Stimulated activated CD8-positive, alpha-beta memory T cell treated with anti-CD3 and anti-CD28 coated beads, Interleukin-12 subunit alpha, Interleukin-12 subunit beta, amount 100 ng/mL, for 1 hour (primary cell): Measurements from ENCODE around the gene UNKL.

Source experiments
- DNase-seq: peaks from one replicate; pipeline ENCODE4 v3.0.0-alpha.2; 2020; ENCODE audit warnings: low read depth

UNKL gene

GRCh38 chr16:1377406-1378010, 37.0 kb downstream of the UNKL start:
- DNase-seq, result no peak

DNA sequence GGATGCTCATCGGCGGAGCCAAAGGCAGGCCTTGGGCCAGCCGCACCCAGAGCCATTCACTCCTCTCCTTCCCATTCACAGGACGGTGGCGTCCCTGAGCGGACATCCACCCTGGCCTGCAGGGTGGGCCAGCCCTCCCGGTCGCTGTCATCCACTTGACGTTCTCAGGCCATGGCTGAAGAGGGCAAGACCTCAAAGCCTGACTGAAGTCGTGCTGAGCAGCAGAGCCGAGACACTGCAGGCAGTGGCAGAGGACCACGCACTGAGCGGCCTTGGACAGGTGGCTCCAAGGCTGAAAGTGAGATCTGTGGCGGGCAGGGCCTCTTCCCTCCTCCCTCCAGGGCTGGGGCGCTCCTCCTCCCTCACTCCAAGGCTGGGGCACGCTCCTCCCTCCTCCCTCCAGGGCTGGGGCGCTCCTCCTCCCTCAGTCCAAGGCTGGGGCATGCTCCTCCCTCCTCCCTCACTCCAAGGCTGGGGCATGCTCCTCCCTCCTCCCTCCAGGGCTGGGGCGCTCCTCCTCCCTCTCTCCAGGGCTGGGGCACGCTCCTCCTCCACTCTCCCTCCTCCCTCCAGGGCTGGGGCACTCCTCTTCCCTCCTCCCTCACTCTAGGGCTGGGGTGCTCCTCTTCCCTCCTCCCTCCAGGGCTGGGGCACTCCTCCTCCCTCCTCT, 38.6 kb downstream of the UNKL start:
- no peak for DNase-seq

DNA sequence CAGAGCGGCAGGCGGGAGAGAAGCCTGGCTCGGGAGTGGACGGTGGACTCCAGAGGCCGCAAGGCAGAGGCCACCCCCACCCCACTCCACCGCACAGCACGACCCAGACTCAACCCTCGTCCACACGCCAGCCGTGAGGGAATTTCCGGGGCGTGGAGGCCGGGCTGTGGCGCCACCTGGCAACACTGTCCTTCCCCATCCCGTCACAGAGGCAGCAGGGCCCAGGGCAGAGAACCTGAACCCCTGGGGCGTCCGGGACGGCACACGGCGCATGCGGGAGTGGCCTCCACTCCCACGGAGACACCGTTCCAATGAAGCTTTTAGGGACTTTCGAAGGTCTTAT, 39.2 kb downstream of the UNKL start:
- no peak for DNase-seq

- no peak for DNase-seq
Measured at GRCh38 chr16:1374418-1375297, 39.8 kb downstream of the UNKL start.

GRCh38 chr16:1372292-1372950, 42.1 kb downstream of the UNKL start:
- DNase-seq, result no peak

DNA sequence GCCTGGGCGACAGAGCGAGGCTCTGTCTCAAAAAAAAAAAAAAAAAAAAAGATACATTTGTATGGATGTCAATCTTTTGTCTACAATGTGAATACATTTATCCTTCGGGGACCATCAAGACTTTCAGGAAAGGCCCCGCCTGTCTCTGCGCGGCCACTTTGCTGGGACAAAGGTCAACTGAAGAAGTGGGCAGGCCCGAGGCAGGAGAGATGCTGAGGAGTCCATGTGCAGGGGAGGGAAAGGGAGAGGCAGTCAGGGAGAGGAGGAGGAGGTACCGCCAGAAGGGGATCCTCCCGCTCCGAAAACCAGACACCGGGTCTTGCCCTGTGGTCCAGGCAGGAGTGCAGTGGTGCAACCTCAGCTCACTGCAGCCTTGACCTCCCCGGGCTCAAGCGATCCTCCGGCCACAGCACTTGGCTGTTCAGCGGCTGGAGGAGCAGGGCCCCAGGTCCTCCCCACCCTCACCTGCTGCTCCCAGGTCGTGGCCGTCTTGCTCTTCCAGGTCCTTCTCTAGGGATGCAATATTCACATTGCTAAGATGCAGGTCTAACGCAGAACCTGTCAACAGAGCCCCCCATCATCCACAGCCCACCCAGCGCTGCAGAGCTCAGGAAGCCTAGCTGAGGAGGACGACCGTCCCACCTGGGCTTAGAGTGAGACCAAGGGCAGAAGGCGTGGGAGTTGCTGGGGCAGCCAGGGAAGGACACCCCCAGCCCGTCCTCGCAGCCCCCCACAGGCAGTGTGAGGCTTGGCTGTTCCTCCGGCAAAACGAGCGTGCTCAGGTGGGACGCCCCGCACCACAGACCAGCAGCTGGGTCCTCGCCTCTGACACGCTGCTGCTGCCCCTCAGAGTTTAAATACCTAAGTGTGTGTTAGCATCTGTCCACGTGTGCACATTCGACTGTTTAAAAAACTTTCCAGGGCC, 43.2 kb downstream of the UNKL start:
- DNase-seq, result no peak

- DNase-seq, result no peak
Measured at GRCh38 chr16:1367486-1368174, 46.9 kb downstream of the UNKL start.

DNA sequence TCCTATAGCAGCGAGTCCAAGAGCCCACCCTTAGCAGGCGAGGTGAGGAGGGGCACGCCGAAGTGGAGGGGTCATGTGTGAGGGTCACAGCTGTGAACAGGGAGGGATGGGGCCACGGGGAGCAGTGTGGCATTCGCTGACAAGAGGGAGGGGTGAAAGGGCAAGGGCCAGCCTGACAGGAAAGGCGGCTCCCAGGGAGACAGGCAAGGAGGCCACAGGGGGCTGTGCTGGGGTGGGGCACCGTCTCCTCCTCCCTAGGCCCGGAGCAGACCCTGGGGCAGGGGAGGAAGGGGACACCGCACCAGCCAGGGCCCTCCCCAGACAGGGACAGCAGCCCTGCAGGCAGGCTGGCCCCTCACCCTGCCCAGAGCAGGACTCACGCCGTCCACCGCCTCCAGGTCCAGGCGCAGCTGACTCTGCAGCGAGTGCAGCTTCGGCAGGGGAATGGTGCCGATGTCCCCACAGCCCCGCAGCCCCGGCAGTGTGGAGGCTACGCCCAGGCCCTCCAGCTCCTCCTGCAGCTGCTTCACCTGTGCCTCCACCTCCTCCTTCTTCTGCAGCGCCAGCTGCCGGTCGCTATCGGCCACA, 47.7 kb downstream of the UNKL start:
- DNase-seq, result no peak

- DNase-seq, result no peak
Measured at GRCh38 chr16:1366060-1366711, 48.3 kb downstream of the UNKL start.

GRCh38 chr16:1364510-1364909, 50.0 kb downstream of the UNKL start:
- no peak for DNase-seq

- peak; percentile 39 for DNase-seq
Measured at GRCh38 chr16:1363501-1364041, 50.9 kb downstream of the UNKL start.

DNA sequence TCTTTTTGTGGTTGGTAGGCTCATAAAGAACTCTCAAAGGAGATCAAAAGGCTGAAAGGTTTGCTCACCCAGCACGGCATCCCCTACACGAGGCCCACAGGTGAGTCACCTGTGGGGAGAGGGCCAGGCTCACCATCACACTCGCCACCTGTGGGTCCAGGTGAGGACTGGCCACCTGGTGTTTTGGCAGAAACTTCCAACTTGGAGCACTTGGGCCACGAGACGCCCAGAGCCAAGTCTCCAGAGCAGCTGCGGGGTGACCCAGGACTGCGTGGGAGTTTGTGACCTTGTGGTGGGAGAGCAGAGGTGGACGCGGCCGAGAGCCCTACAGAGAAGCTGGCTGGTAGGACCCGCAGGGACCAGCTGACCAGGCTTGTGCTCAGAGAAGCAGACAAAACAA, 51.7 kb downstream of the UNKL start:
- DNase-seq, result no peak

DNA sequence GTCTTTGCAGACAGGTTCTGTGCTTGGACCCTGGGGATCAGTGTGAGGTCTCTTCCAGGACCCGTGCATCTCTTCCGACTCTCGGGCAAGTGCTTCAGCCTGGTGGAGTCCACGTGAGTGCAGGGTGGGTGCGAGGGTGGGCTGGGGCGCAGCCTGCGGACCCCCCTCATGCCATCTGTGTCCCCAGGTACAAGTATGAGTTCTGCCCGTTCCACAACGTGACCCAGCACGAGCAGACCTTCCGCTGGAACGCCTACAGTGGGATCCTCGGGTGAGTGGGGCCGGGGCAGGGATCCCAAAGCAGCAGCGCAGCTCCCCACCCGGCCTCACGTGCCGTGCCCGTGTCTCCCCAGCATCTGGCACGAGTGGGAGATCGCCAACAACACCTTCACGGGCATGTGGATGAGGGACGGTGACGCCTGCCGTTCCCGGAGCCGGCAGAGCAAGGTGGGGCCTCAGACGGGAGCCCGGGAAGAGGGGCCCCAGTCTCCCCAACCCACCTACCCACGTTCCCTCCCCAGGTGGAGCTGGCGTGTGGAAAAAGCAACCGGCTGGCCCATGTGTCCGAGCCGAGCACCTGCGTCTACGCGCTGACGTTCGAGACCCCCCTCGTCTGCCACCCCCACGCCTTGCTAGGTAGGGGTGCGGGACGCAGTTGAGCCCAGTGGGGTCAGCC, 52.7 kb downstream of the UNKL start:
- DNase-seq, result no peak

DNA sequence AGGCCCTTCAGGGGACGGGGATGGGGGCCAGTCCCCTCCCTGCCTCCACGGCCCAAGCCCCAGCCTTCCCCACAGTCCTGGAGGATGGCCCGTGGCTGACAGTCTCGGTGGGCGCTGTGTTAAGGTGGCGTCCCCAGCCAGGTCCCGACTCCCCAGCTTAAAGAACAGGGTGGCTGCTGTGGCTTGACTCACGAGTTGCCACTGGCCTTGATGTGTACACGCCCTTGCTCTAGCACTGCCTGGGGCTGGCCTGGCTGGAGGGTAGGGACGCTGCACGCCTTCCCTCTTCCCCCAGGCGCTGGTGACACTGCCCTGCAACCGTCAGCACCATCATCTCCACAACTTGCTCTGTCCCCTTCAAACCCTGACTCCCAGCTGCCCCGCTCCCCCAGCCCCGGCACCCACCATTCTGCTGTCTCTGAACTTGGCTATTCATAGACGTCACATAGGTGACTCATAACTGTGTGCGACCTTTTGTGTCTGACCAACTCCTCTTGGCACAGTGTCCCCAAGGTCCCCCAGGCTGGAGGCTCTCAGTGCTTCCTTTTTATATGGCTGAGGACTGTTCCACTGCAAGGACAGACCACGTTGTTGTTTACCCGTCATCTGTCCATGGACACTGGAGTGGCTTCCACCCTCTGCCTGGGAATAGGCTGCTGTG, 56.5 kb downstream of the UNKL start:
- DNase-seq, result no peak

DNA sequence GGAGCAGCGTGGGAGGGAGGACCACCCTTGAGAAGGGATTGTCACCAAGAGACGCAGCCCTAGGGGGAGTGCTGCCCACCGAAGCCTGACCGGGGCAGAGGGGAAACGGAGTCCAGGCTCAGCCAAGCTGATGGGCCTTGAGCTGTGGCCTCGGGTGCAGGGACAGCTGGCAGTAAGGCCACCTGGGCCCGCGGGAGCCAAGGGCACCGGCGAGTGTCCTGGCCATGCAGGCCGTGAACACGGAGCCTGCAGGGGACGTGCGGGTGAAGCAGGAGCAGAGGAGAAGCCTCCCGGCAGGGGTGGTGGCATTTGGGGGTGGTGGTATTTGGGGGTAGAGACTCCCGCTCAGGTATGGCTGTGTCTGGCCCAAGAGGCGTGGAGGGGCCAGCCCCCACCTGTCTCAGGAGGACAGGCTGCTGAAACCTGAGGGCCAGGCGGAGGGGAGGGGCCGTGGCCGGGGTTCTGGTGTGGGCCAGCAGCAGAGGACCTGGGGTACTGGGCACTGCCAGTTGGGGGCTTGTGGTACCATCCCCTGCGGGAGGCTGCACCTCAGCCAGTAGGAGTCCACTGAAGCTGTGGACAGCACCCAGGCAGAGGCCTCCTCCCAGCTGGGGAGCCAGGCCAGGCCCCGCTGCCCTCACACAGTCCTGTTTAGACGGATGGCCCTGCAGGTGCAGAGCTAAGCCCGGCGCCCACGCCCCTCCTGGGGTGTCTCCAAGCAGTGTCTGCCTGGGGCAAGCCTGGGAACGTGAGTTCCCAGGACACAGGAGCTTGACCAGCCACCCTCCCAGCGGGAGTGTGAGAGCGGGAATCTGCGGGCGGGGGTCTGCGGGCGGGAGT, 58.2 kb downstream of the UNKL start:
- no peak for DNase-seq

DNA sequence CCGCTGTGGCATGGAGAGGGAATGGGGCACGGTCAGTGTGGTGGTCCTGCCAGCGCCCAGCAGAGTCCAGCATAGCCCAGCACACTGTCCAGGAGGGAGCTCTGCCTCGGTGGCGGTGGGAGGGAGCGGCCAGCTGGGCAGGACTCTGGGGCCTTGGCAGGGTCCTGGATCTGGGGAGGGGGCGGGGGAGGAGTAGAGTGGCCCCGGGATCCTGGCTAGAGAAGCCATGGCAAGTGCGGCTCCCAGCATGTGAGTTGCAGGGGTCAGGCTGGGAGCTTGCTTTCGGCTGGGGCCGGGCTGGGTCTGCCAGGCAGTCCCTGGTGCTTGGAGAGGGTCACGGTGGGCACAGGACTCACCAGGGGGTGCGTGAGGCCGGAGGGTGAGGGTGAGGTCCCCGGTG, 58.9 kb downstream of the UNKL start:
- DNase-seq, result no peak

GRCh38 chr16:1354815-1355540, 59.5 kb downstream of the UNKL start:
- DNase-seq, result no peak
